PC-9 (cell line): ENCODE data around the gene CREM. TPM values are rescaled to one million over a fixed set of nuclear protein-coding genes. Genes with fewer than 3 reads are reported as not detected.

Source experiments
- BruUV-seq: library from RNA; stranded (reverse); fragments of 400-500 nt; replicated peaks from 2 replicates; lab custom pipeline; 2021; lab: Mats Ljungman, UMichigan
- CTCF ChIA-PET: fragments of 300-600 bp; sonication (Branson Sonifier 250); formaldehyde crosslinking; loops from one replicate; lab custom pipeline; 2022; ENCODE audit warnings: antibody characterized with exemption; lab: Charles Lee
- POLR2A ChIA-PET: fragments of 300-600 bp; sonication (Branson Sonifier 250); formaldehyde crosslinking; loops from one replicate; lab custom pipeline; 2022; ENCODE audit warnings: antibody characterized with exemption; ENCODE audit not compliant: unreplicated experiment; lab: Charles Lee
- DNase-seq, 2 experiments: peaks; one replicate each; pipeline versions ENCODE4 v3.0.0 to v3.0.0-alpha.2; 2015 to 2022; ENCODE audit warnings: mixed read lengths in 1 of 2
- H2AFZ ChIP-seq: fragments of 200-600 bp; sonication (generic); 2 replicates; pipeline ENCODE4 v1.8.1; 2017; ENCODE audit warnings: antibody characterized with exemption
- H3F3A ChIP-seq: fragments of 200-600 bp; sonication (generic); 2 replicates; pipeline ENCODE4 v1.8.1; 2017; ENCODE audit warnings: antibody characterized with exemption, mild to moderate bottlenecking, low read depth; ENCODE audit not compliant: insufficient read depth
- H3K27ac ChIP-seq: fragments of 200-600 bp; sonication (generic); 2 replicates; pipeline ENCODE4 v1.6.1; 2016; ENCODE audit warnings: mixed run types
- H3K27me3 ChIP-seq: fragments of 200-600 bp; sonication (generic); 2 replicates; pipeline ENCODE4 v1.6.1; 2016; ENCODE audit warnings: low read depth, mixed run types; ENCODE audit not compliant: insufficient read depth
- H3K36me3 ChIP-seq: fragments of 200-600 bp; sonication (generic); 2 replicates; pipeline ENCODE4 v1.6.1; 2016; ENCODE audit warnings: low read depth, mixed run types
- H3K4me1 ChIP-seq: fragments of 200-600 bp; sonication (generic); replicated peaks from 2 replicates; pipeline ENCODE4 v1.6.1; 2016; ENCODE audit warnings: mixed run types; ENCODE audit not compliant: insufficient read depth
- H3K4me2 ChIP-seq: fragments of 200-600 bp; sonication (generic); 2 replicates; pipeline ENCODE4 v1.6.1; 2017; ENCODE audit warnings: mixed run types
- H3K4me3 ChIP-seq: fragments of 200-600 bp; sonication (generic); 2 replicates; pipeline ENCODE4 v1.6.1; 2016; ENCODE audit warnings: mixed run types
- H3K79me2 ChIP-seq: fragments of 200-600 bp; sonication (generic); 2 replicates; pipeline ENCODE4 v1.6.1; 2017; ENCODE audit warnings: low read depth, mixed run types
- H3K9me2 ChIP-seq: fragments of 200-600 bp; sonication (generic); 2 replicates; pipeline ENCODE4 v1.8.1; 2017; ENCODE audit warnings: mild to moderate bottlenecking; ENCODE audit not compliant: insufficient read depth
- H3K9me3 ChIP-seq: fragments of 200-600 bp; sonication (generic); 2 replicates; pipeline ENCODE4 v1.8.1; 2016; ENCODE audit warnings: low read depth; ENCODE audit not compliant: insufficient read depth
- H4K20me1 ChIP-seq: fragments of 200-600 bp; sonication (generic); 2 replicates; pipeline ENCODE4 v1.8.1; 2017; ENCODE audit not compliant: insufficient read depth
- CTCF ChIP-seq: fragments of 200-600 bp; sonication (generic); conservative IDR thresholded peaks from 2 replicates; pipeline ENCODE4 v1.6.1; 2017; ENCODE audit warnings: mixed run types, antibody characterized with exemption, mild to moderate bottlenecking, moderate library complexity
- EZH2 ChIP-seq: fragments of 200-600 bp; sonication (generic); IDR thresholded peaks from 2 replicates; pipeline ENCODE4 v1.8.0; 2017; ENCODE audit warnings: antibody characterized with exemption, low read depth
- intact Hi-C: fragments of 100-400 bp; cut with micrococcal nuclease; formaldehyde crosslinking; loops from one replicate; pipeline ENCODE4 v1.10.0; 2022; ENCODE audit not compliant: unreplicated experiment
- total RNA-seq: library from RNA; stranded (reverse); gene quantifications from 2 replicates; pipeline ENCODE4 v1.2.3, GENCODE V29; 2021

CREM gene
- total RNA-seq, 1 experiment from 2014 or later = 25.6 TPM

DNA sequence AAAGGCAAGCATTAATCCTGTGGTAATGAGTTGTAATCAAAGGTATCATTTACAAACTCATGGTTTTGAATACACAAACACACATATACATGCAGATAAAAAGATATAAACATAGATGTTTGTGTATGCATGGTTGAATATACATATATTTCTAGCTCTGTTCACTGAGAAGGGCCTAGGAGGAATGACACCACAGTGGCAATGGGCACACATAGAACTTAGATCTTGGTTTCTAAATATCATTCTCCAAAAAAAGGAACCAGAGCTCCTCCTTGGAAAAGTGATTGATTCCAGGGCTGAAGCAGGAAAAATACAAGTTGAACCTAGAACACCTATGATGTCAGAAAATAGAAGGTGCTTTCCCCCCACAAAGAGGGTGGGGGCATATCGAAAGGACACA, 43.4 kb upstream of the CREM start:
- Histone ChIP-seq H3K4me3 (no peak overlapping the region), H3K9me3 (no peaks in the 10 kb centered on the region), H3K79me2 (peaks cover 51% of the 10 kb centered on the region), H3K4me1 (no peaks in the 10 kb centered on the region), H3F3A (no peaks in the 10 kb centered on the region), H3K36me3 (no peaks in the 10 kb centered on the region), H3K27me3 (no peaks in the 10 kb centered on the region), H3K9me2 (no peaks in the 10 kb centered on the region), H4K20me1 (no peaks in the 10 kb centered on the region), H2AFZ (no peak overlapping the region), H3K27ac (no peak overlapping the region), H3K4me2 (no peak overlapping the region)
- BruUV-seq = no TSS peak
- POLR2A ChIA-PET = no interaction called here
- no peak for TF ChIP-seq CTCF
- no peak for TF ChIP-seq EZH2
- intact Hi-C loops = no loop called here
- CTCF ChIA-PET = no interaction called here
- DNase-seq = no peak

- Histone ChIP-seq H3K4me3 (peak overlapping the region; percentile 67), H3K9me3 (no peaks in the 10 kb centered on the region), H3K4me1 (peaks cover 14% of the 10 kb centered on the region), H4K20me1 (no peaks in the 10 kb centered on the region), H3F3A (no peaks in the 10 kb centered on the region), H3K27me3 (no peaks in the 10 kb centered on the region), H3K79me2 (peaks cover 48% of the 10 kb centered on the region), H3K4me2 (peak overlapping the region; percentile 92), H3K27ac (no peak overlapping the region), H3K36me3 (no peaks in the 10 kb centered on the region), H3K9me2 (no peaks in the 10 kb centered on the region), H2AFZ (peak overlapping the region; percentile 72)
- ChIA-PET POLR2A (interaction anchor here (0.7 kb wide), 1 partner anchor 14 kb away, joined by 4 read pairs; no protein-coding TSS in a partner anchor), CTCF (no interaction called here)
- intact Hi-C loops = no loop called here
- DNase-seq = peak in 1 of 2 experiments; percentile 0
- BruUV-seq = no TSS peak
- no peak for TF ChIP-seq EZH2
- TF ChIP-seq CTCF = no peak
These were observed 37.0 kb upstream of the CREM start for GRCh38 chr10:35089611-35090161.

GRCh38 chr10:35090162-35090954, 36.3 kb upstream of the CREM start, which contains the start of gene CUL2:
TSS of gene CUL2 (minus strand) at chr10:35090341. CDS start at chr10:35071317, 19,024 bp downstream.
- CTCF ChIA-PET = no interaction called here
- intact Hi-C loops = no loop called here

More at GRCh38 chr10:35090162-35090954, 36.3 kb upstream of the CREM start, which contains the start of gene CUL2:
- peak within 1 kb of the TSS; percentile 60 for H3K27ac ChIP-seq
- no peaks in the 10 kb centered on the region for H3K9me3 ChIP-seq
- peak within 1 kb of the TSS; percentile 72 for H2AFZ ChIP-seq
- H3K4me1 ChIP-seq = peaks cover 14% of the 10 kb centered on the region
- H3K4me3 ChIP-seq = peak within 1 kb of the TSS; percentile 67
- H3K79me2 ChIP-seq = peaks cover 43% of the 10 kb centered on the region
- H3K9me2 ChIP-seq = no peaks in the 10 kb centered on the region
- no peaks in the 10 kb centered on the region for H3K36me3 ChIP-seq
- TF ChIP-seq EZH2 (no peak), CTCF (no peak)
- POLR2A ChIA-PET = interaction anchor here (0.6 to 0.7 kb wide), 2 partner anchors 15 to 131 kb away, joined by 4 read pairs; no protein-coding TSS in a partner anchor
- DNase-seq = peak; percentile 71 to 91
- H4K20me1 ChIP-seq = no peaks in the 10 kb centered on the region
- peak within 1 kb of the TSS; percentile 92 for H3K4me2 ChIP-seq
- H3K27me3 ChIP-seq = no peaks in the 10 kb centered on the region
- no TSS peak for BruUV-seq
- H3F3A ChIP-seq = no peaks in the 10 kb centered on the region
